WTC11 (cell line): ENCODE results near the gene CFAP299. TPM values are rescaled to one million over a fixed set of nuclear protein-coding genes. Genes with fewer than 3 reads are reported as not detected.

Source experiments
- ATAC-seq: fragments of 200-7000 bp; cut with Tn5 transposase; 2 replicates; pipeline ENCODE4 v1.10.0; 2021; ENCODE audit warnings: mild to moderate bottlenecking, moderate library complexity
- CTCF ChIA-PET: fragments of 300-600 bp; sonication (Branson Sonifier 250); formaldehyde crosslinking; loops from one replicate; lab custom pipeline; 2021; ENCODE audit warnings: antibody characterized with exemption; lab: Charles Lee
- POLR2A ChIA-PET: fragments of 350-600 bp; sonication (Branson Sonifier 250); formaldehyde crosslinking; loops from one replicate; lab custom pipeline; 2021; ENCODE audit warnings: antibody characterized with exemption; lab: Charles Lee
- DNase-seq: peaks from one replicate; pipeline ENCODE4 v3.0.0; 2021; ENCODE audit warnings: low spot score
- H3K27ac Mint-ChIP-seq: 2 replicates; pipeline ENCODE4 v1.8.0; 2021; ENCODE audit warnings: mixed read lengths
- H3K27me3 Mint-ChIP-seq: 2 replicates; pipeline ENCODE4 v1.8.0; 2021; ENCODE audit warnings: low read depth, mild to moderate bottlenecking, moderate library complexity, mixed read lengths
- H3K36me3 Mint-ChIP-seq: 2 replicates; pipeline ENCODE4 v1.8.0; 2021; ENCODE audit warnings: mixed read lengths
- H3K4me1 Mint-ChIP-seq: 2 replicates; pipeline ENCODE4 v1.8.0; 2022; ENCODE audit warnings: mixed read lengths
- H3K4me3 Mint-ChIP-seq: 2 replicates; pipeline ENCODE4 v1.8.0; 2021; ENCODE audit warnings: mild to moderate bottlenecking, moderate library complexity, mixed read lengths
- H3K9me3 Mint-ChIP-seq: 2 replicates; pipeline ENCODE4 v1.8.0; 2021; ENCODE audit warnings: mixed read lengths
- AFF4 ChIP-seq: sonication (generic); formaldehyde crosslinking; IDR thresholded peaks from 2 replicates; pipeline ENCODE4 v1.8.1; 2023; ENCODE audit warnings: mild to moderate bottlenecking, missing genetic modification reagents, borderline replicate concordance
- CREB1 ChIP-seq: sonication (generic); formaldehyde crosslinking; IDR thresholded peaks from 2 replicates; pipeline ENCODE4 v1.8.0; 2023; ENCODE audit warnings: mild to moderate bottlenecking, missing genetic modification reagents
- ELF4 ChIP-seq: sonication (generic); formaldehyde crosslinking; IDR thresholded peaks from 2 replicates; pipeline ENCODE4 v1.8.1; 2022; ENCODE audit warnings: low read depth, mild to moderate bottlenecking, moderate library complexity, missing genetic modification reagents
- FOXP4 ChIP-seq: sonication (generic); formaldehyde crosslinking; IDR thresholded peaks from 2 replicates; pipeline ENCODE4 v1.8.0; 2022; ENCODE audit warnings: mild to moderate bottlenecking, missing genetic modification reagents
- GABPB1 ChIP-seq: sonication (generic); formaldehyde crosslinking; IDR thresholded peaks from 2 replicates; pipeline ENCODE4 v1.8.1; 2023; ENCODE audit warnings: mild to moderate bottlenecking, missing genetic modification reagents
- HMGXB4 ChIP-seq: sonication (generic); formaldehyde crosslinking; IDR thresholded peaks from 2 replicates; pipeline ENCODE4 v1.8.1; 2023; ENCODE audit warnings: mild to moderate bottlenecking, moderate library complexity, missing genetic modification reagents
- MYBL2 ChIP-seq: sonication (generic); formaldehyde crosslinking; IDR thresholded peaks from 2 replicates; pipeline ENCODE4 v1.8.1; 2023; ENCODE audit warnings: mild to moderate bottlenecking, moderate library complexity, missing genetic modification reagents
- NFATC4 ChIP-seq: fragments of 250-450 bp; sonication (Bioruptor Pico); IDR thresholded peaks from 2 replicates; pipeline ENCODE4 v1.9.0; 2021; ENCODE audit warnings: mild to moderate bottlenecking
- SMAD3 ChIP-seq: sonication (generic); formaldehyde crosslinking; IDR thresholded peaks from 2 replicates; pipeline ENCODE4 v1.8.0; 2022; ENCODE audit warnings: missing genetic modification reagents, mild to moderate bottlenecking, borderline replicate concordance
- SP1 ChIP-seq: sonication (generic); formaldehyde crosslinking; conservative IDR thresholded peaks from 2 replicates; pipeline ENCODE4 v1.8.1; 2022; ENCODE audit warnings: missing genetic modification reagents
- TEAD1 ChIP-seq: sonication (generic); formaldehyde crosslinking; IDR thresholded peaks from 2 replicates; pipeline ENCODE4 v1.8.0; 2022; ENCODE audit warnings: mild to moderate bottlenecking, missing genetic modification reagents
- TP53 ChIP-seq: sonication (generic); formaldehyde crosslinking; IDR thresholded peaks from 2 replicates; pipeline ENCODE4 v1.8.1; 2023; ENCODE audit warnings: mild to moderate bottlenecking, missing genetic modification reagents
- ZBTB21 ChIP-seq: sonication (generic); formaldehyde crosslinking; IDR thresholded peaks from 2 replicates; pipeline ENCODE4 v1.8.1; 2023; ENCODE audit warnings: mild to moderate bottlenecking, missing genetic modification reagents, borderline replicate concordance
- ZNF121 ChIP-seq: sonication (generic); formaldehyde crosslinking; IDR thresholded peaks from 2 replicates; pipeline ENCODE4 v1.8.0; 2023; ENCODE audit warnings: missing genetic modification reagents
- ZNF425 ChIP-seq: fragments of 250-450 bp; sonication (Bioruptor Pico); conservative IDR thresholded peaks from 2 replicates; pipeline ENCODE4 v1.9.0; 2021; ENCODE audit warnings: mild to moderate bottlenecking
- ZNF512 ChIP-seq: sonication (generic); formaldehyde crosslinking; IDR thresholded peaks from 2 replicates; pipeline ENCODE4 v1.8.1; 2022; ENCODE audit warnings: missing genetic modification reagents, borderline replicate concordance
- ZNF671 ChIP-seq: fragments of 250-450 bp; sonication (Bioruptor Pico); IDR thresholded peaks from 2 replicates; pipeline ENCODE4 v1.8.0; 2021; ENCODE audit warnings: mild to moderate bottlenecking
- total RNA-seq: library from RNA; stranded (reverse); gene quantifications from 3 replicates; pipeline ENCODE4 v1.2.3, GENCODE V29; 2021
- TF ChIP-seq, protein P1 (sequence below): fragments of 250-450 bp; sonication (Bioruptor Pico); IDR thresholded peaks from 2 replicates; pipeline ENCODE4 v1.9.0; 2021; ENCODE audit warnings: moderate library complexity, mild to moderate bottlenecking, inconsistent platforms, borderline replicate concordance
- TF ChIP-seq, protein P2 (sequence below): sonication (generic); formaldehyde crosslinking; IDR thresholded peaks from 2 replicates; pipeline ENCODE4 v1.8.0; 2023; ENCODE audit warnings: mild to moderate bottlenecking, missing genetic modification reagents
- TF ChIP-seq, protein P3 (sequence below): sonication (generic); formaldehyde crosslinking; IDR thresholded peaks from 2 replicates; pipeline ENCODE4 v1.8.0; 2022; ENCODE audit warnings: mild to moderate bottlenecking, missing genetic modification reagents

Gene CFAP299
- total RNA-seq, 1 experiment from 2014 or later, result not detected

DNA sequence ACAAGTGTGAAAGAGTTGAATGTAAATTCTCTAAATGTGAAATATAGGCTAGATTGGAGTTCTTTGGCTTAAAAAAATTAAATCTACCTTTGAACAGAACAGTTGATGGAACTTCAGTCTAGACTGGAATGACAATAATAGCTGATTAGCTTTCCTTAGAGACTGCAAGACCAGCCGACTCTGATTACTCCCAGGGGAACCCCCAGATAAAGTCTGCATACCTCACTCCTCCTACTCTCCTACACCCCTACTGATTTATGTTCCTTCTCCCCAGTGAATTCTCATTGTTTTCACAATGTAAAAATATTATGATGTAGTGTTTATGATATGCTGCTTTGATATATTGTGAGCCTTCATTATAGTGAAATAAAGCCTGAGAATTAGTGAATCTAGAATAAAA is 241.3 kb downstream of the CFAP299 start:
- Mint-ChIP-seq H3K9me3 (peaks cover 13% of the 10 kb centered on the region), H3K4me1 (peaks cover 5% of the 10 kb centered on the region), H3K27me3 (no peaks in the 10 kb centered on the region), H3K27ac (no peak overlapping the region), H3K4me3 (no peak overlapping the region), H3K36me3 (no peaks in the 10 kb centered on the region)
- CTCF ChIA-PET, result no interaction called here
- TF ChIP-seq HMGXB4 (CRISPR knock-in tag) (no peak), ZNF512 (CRISPR knock-in tag) (no peak), ELF4 (CRISPR knock-in tag) (no peak), SP1 (CRISPR knock-in tag) (no peak), ZNF425 (CRISPR knock-in tag) (no peak), TEAD1 (CRISPR knock-in tag) (no peak)
- TF ChIP-seq, protein P1, sequence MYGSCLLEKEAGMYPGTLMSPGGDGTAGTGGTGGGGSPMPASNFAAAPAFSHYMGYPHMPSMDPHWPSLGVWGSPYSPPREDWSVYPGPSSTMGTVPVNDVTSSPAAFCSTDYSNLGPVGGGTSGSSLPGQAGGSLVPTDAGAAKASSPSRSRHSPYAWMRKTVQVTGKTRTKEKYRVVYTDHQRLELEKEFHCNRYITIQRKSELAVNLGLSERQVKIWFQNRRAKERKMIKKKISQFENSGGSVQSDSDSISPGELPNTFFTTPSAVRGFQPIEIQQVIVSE, result no peak
- DNase-seq (no peak), ATAC-seq (peak; percentile 41; the same call in 1 of the 2 replicates)
- POLR2A ChIA-PET, result no interaction called here

DNA sequence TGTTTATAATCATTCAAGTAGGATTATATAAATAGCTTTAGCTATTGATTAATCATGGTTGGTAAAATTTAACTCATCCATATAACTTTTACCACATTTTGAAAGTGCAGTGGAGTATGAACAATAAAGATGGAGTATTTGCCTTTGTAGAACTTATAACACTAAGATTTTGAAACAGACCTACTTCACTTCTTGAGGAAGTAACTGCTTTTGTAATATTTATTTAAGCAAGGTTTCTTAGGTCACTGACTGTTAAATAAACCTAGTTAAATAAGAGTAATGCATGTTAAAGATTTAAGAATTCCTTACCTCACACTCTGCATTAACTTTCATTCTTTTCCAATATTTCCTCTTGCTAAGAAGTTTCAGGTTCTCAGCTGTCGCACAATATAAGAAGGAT is 242.5 kb downstream of the CFAP299 start:
- H3K36me3 Mint-ChIP-seq, result no peaks in the 10 kb centered on the region
- no peak overlapping the region for H3K27ac Mint-ChIP-seq
- H3K4me1 Mint-ChIP-seq, result peaks cover 5% of the 10 kb centered on the region
- H3K9me3 Mint-ChIP-seq, result peaks cover 13% of the 10 kb centered on the region
- DNase-seq (no peak), ATAC-seq (no peak)
- CTCF ChIA-PET, result no interaction called here
- POLR2A ChIA-PET, result no interaction called here
- H3K4me3 Mint-ChIP-seq, result no peak overlapping the region
- no peaks in the 10 kb centered on the region for H3K27me3 Mint-ChIP-seq
- TF ChIP-seq TP53 (no peak), AFF4 (CRISPR knock-in tag) (no peak), ZBTB21 (CRISPR knock-in tag) (no peak), MYBL2 (CRISPR knock-in tag) (no peak), NFATC4 (CRISPR knock-in tag) (no peak), SMAD3 (CRISPR knock-in tag) (no peak), ZNF671 (CRISPR knock-in tag) (no peak), CREB1 (CRISPR knock-in tag) (no peak), FOXP4 (no peak), GABPB1 (CRISPR knock-in tag) (no peak), ZNF121 (no peak), ELF4 (CRISPR knock-in tag) (no peak)
- TF ChIP-seq, protein P2, sequence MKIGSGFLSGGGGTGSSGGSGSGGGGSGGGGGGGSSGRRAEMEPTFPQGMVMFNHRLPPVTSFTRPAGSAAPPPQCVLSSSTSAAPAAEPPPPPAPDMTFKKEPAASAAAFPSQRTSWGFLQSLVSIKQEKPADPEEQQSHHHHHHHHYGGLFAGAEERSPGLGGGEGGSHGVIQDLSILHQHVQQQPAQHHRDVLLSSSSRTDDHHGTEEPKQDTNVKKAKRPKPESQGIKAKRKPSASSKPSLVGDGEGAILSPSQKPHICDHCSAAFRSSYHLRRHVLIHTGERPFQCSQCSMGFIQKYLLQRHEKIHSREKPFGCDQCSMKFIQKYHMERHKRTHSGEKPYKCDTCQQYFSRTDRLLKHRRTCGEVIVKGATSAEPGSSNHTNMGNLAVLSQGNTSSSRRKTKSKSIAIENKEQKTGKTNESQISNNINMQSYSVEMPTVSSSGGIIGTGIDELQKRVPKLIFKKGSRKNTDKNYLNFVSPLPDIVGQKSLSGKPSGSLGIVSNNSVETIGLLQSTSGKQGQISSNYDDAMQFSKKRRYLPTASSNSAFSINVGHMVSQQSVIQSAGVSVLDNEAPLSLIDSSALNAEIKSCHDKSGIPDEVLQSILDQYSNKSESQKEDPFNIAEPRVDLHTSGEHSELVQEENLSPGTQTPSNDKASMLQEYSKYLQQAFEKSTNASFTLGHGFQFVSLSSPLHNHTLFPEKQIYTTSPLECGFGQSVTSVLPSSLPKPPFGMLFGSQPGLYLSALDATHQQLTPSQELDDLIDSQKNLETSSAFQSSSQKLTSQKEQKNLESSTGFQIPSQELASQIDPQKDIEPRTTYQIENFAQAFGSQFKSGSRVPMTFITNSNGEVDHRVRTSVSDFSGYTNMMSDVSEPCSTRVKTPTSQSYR, result no peak
- TF ChIP-seq, protein P3, sequence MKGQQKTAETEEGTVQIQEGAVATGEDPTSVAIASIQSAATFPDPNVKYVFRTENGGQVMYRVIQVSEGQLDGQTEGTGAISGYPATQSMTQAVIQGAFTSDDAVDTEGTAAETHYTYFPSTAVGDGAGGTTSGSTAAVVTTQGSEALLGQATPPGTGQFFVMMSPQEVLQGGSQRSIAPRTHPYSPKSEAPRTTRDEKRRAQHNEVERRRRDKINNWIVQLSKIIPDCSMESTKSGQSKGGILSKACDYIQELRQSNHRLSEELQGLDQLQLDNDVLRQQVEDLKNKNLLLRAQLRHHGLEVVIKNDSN (CRISPR knock-in tag), result no peak
